ENCODE measurements around the gene BRMS1. TPM values are rescaled to one million over a fixed set of nuclear protein-coding genes. Genes with fewer than 3 reads are reported as not detected.

Gene BRMS1
- total and polyA plus RNA-seq, 10 of the 15 experiments (the other 5 are each of a cell fraction or from before 2014, with no cell fraction given) = 2.1 to 85.3 (median 48.5) TPM

GRCh38 chr11:66299186-66299585, 45.7 kb downstream of the BRMS1 start:
- H3K27me3 ChIP-seq (replicated peaks in 1 of 2; ENCODE audit: control insufficient read depth in 2 of 2, insufficient read depth in 2 of 2, low read length in 1 of 2) = peaks cover 0 to 2% of the 10 kb centered on the region in 2 experiments; a peak in 1 of 4 replicates
- H3K79me2 ChIP-seq (ENCODE audit: control insufficient read depth, insufficient read depth, low read length) = no peaks in the 10 kb centered on the region
- intact Hi-C loops (cut with micrococcal nuclease; ENCODE audit: unreplicated experiment) (no loop called here), in situ Hi-C loops (cut with MboI) (no loop called here)
- ATAC-seq = no peak
- H3K27ac ChIP-seq (ENCODE audit: control insufficient read depth, insufficient read depth) = no peak overlapping the region
- no peak for FAIRE-seq
- H3K4me3 ChIP-seq = no peak overlapping the region
- no peaks in the 10 kb centered on the region for H3K36me3 ChIP-seq (ENCODE audit: control insufficient read depth in 2 of 2, insufficient read depth in 2 of 2, low read length in 1 of 2)
- no peak overlapping the region for H2AFZ ChIP-seq (ENCODE audit: control insufficient read depth, low read depth, low read length)
- ChIA-PET POLR2A (no interaction called here), CTCF (interaction anchor here (1.4 to 4.2 kb wide), 3 partner anchors 13 to 90 kb away, joined by 4 to 25 read pairs (median 7); no protein-coding TSS in a partner anchor), SMC1A (ENCODE audit: uncharacterized antibody, unreplicated experiment) (interaction anchor here (0.6 kb wide), 1 partner anchor 415 kb away, joined by 3 read pairs; no protein-coding TSS in a partner anchor), RAD21 (ENCODE audit: unreplicated experiment) (no interaction called here)
- no peak overlapping the region for H3K4me2 ChIP-seq (ENCODE audit: control insufficient read depth, insufficient read depth)
- DNase-seq (ENCODE audit: low read depth, low spot score) = no peak
- H3K9me3 ChIP-seq (replicated peaks; ENCODE audit: control insufficient read depth, insufficient read depth, low read length) = no peaks in the 10 kb centered on the region
- WGBS (ENCODE audit: insufficient coverage, insufficient replicate concordance, low lambda C conversion rate, missing lambda C conversion rate) = 38% methylated on average over 3 of the region's 3 CpGs
- H4K20me1 ChIP-seq (ENCODE audit: control insufficient read depth, insufficient read depth) = no peaks in the 10 kb centered on the region
- no TSS peak for BruUV-seq (replicated peaks)
- no peaks in the 10 kb centered on the region for H3K4me1 ChIP-seq (ENCODE audit: control insufficient read depth, insufficient read depth, low read length)
- H3K9ac ChIP-seq (ENCODE audit: control insufficient read depth, insufficient read depth, low read length) = no peak overlapping the region
- TF ChIP-seq ZNF217 (IDR thresholded peaks at IDR 0.05) (no peak), HSF1 (IDR thresholded peaks at IDR 0.05; ENCODE audit: low read depth, low read length) (no peak), CBFB (IDR thresholded peaks at IDR 0.05; ENCODE audit: low read depth) (no peak), TCF7 (IDR thresholded peaks at IDR 0.05; ENCODE audit: borderline replicate concordance) (no peak), RB1 (IDR thresholded peaks at IDR 0.05; ENCODE audit: borderline replicate concordance) (no peak), CHD4 (IDR thresholded peaks at IDR 0.05) (no peak), BCL11A (IDR thresholded peaks at IDR 0.05; ENCODE audit: low read depth, low read length) (no peak), REST (IDR thresholded peaks at IDR 0.05; ENCODE audit: low read depth, low read length) (no peak), KAT2A (conservative IDR thresholded peaks at IDR 0.05; ENCODE audit: control insufficient read depth, low read depth, low read length) (no peak), ESRRA (IDR thresholded peaks at IDR 0.05; ENCODE audit: low read length) (no peak), POLR2A (IDR thresholded peaks at IDR 0.05; ENCODE audit: low read depth, low read length) (no peak), ATF2 (IDR thresholded peaks at IDR 0.05; ENCODE audit: low read length) (no peak), WRNIP1 (IDR thresholded peaks at IDR 0.05; ENCODE audit: borderline replicate concordance, low read depth, low read length) (no peak), HDGF (IDR thresholded peaks at IDR 0.05) (no peak), POU2F2 (IDR thresholded peaks at IDR 0.05; ENCODE audit: borderline replicate concordance, low read depth, low read length) (no peak), MYC (IDR thresholded peaks at IDR 0.05; ENCODE audit: insufficient read depth, insufficient read length, insufficient replicate concordance, low read length, severe bottlenecking) (no peak), SUZ12 (IDR thresholded peaks at IDR 0.05; ENCODE audit: unreplicated experiment) (no peak)

Measured in GM12878 (cell line).